Measurements from ENCODE around the gene TIMM17B.
"Not testable (repeated sequence)": the region's sequence is repeated elsewhere in the genome, so short reads cannot be mapped to it uniquely, and the experiment has no call there.

The TIMM17B gene

GRCh38 chrX:48893556-48894348 is 3.8 kb downstream of the TIMM17B start:
- no peak for DNase-seq

- DNase-seq, result no peak
These were observed 4.7 kb downstream of the TIMM17B start for GRCh38 chrX:48892896-48893295.

GRCh38 chrX:48891402-48892288 is 5.9 kb downstream of the TIMM17B start:
- peak; percentile 55 for DNase-seq

- DNase-seq, result no peak
These were observed 6.6 kb downstream of the TIMM17B start for GRCh38 chrX:48890934-48891401.

GRCh38 chrX:48890296-48890925 is 7.2 kb downstream of the TIMM17B start:
- DNase-seq, result peak; percentile 2

GRCh38 chrX:48886586-48886985 is 11.0 kb downstream of the TIMM17B start:
- DNase-seq, result not testable (repeated sequence)

- no peak for DNase-seq
These were observed 13.8 kb downstream of the TIMM17B start for GRCh38 chrX:48883729-48884128.

- DNase-seq, result not testable (repeated sequence)
These were observed 20.6 kb downstream of the TIMM17B start for GRCh38 chrX:48876944-48877343.

GRCh38 chrX:48872017-48872416 is 25.6 kb downstream of the TIMM17B start:
- not testable (repeated sequence) for DNase-seq

- no peak for DNase-seq
These were observed 33.4 kb downstream of the TIMM17B start for GRCh38 chrX:48864210-48864609.

GRCh38 chrX:48854898-48855297 is 42.7 kb downstream of the TIMM17B start:
- DNase-seq, result no peak

GRCh38 chrX:48854121-48854804 is 43.3 kb downstream of the TIMM17B start:
- not testable (repeated sequence) for DNase-seq

- DNase-seq, result not testable (repeated sequence)
These were observed 44.1 kb downstream of the TIMM17B start for GRCh38 chrX:48853494-48853893.

- DNase-seq, result no peak
These were observed 44.7 kb downstream of the TIMM17B start for GRCh38 chrX:48852857-48853256.

GRCh38 chrX:48848847-48849246 is 48.7 kb downstream of the TIMM17B start:
- DNase-seq, result no peak

Data from NCI-H524 treated with DMSO at 0.1 percent for 48 hours (cell line).